HG03066 (cell line): ENCODE data around the gene MRPL48.
"Not testable (repeated sequence)": the region's sequence is repeated elsewhere in the genome, so short reads cannot be mapped to it uniquely, and the experiment has no call there.

Source experiments
- ATAC-seq: cut with Tn5 transposase; IDR thresholded peaks from one replicate; pipeline ENCODE4 v1.9.1; 2021; ENCODE audit warnings: low read depth; ENCODE audit not compliant: unreplicated experiment

Gene MRPL48

GRCh38 chr11:73833067-73833466 is 45.4 kb downstream of the MRPL48 start:
- no peak for ATAC-seq

DNA sequence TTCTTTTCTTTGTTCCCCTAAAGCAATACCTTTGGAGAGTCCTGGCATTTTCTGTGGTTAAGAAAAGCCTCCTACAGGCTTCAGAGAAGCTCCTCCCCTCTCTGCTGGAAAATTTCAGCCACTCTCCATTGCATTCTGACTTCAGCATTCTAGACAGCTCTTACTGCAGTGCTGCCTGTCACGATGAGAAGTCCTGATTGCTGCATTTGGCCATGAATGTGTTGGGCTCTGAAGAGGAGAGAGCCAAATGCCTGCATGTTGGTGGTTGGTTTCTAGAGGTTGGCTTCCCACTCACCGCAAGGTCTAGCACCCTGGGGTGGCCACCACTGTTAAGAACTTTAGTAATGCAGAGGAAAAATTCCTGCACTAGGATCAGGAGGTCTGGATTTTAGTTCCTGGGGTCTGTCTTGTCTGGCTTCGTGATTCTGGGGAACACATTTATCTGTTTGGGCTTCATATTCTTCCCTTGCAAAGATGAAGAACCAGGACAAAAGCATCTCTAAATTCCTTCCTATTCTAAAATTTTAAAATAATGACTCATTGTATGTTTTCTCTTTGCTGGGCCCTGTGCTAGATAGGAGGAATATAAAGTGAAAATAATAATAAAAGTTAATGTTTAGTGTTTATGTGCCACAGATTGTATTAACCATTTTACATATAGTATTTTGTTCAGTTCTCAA is 50.9 kb downstream of the MRPL48 start:
- no peak for ATAC-seq

DNA sequence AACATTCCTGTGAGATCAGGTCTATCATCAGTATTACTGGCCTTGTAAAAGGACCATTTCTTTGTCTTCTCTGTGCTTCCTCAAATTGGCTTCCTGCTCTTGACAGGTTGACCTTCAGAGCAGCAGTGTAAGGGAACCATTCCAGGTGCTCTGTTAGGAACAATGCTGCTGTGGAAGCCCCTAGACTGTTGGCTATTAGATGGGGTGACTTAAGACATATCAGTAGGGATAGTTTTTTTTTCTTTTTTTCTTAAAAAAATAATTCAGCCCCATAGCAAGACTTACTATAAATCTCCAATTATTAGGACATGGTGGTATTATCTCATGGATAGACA is 51.4 kb downstream of the MRPL48 start:
- no peak for ATAC-seq

- ATAC-seq, result no peak
These were observed 63.5 kb downstream of the MRPL48 start for GRCh38 chr11:73851046-73851764.

DNA sequence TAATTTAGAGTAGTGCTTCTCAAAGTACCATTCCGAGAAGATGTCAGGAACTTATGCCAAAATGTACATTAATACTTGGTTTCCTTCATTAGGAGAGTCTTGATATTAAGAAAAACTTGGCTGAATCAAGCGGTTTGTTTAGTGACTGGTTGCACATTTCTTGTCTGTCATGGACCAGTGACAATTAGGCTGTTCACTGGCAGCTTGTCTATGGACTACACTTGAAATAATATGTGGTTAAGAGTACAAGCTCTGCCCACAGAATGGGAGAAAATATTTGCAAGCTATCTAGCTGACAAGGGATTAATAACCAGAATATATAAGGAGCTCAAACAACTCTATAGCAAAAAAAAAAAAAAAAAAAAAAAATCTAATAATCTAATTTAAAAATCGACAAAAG is 64.4 kb downstream of the MRPL48 start:
- no peak for ATAC-seq

- ATAC-seq, result no peak
These were observed 67.0 kb downstream of the MRPL48 start for GRCh38 chr11:73854680-73855079.

DNA sequence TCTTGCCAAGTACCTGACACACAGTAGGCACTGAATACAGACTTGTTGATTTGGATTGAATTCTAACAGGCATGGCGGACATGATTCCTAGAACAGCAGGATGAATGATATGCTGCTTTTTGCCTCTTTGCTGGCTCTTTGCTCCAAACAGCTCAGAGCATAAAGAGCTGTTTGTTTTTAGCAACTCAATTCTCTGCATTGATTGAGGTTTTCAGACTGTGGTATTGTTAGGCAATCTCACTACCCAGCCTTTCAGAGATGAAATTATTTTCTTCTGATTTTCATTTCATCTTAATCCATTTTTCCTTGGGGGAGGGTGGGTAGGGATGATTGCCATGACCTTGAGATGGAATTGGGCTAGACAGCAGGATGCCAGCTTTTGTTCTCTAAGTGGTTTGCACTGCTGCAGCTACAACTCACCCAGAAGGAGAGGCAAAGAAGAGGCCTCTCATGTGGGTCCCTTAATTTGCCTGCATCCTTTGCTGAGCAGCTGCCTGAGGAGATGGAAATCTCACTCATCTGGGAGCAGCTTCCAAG is 68.4 kb downstream of the MRPL48 start:
- no peak for ATAC-seq

DNA sequence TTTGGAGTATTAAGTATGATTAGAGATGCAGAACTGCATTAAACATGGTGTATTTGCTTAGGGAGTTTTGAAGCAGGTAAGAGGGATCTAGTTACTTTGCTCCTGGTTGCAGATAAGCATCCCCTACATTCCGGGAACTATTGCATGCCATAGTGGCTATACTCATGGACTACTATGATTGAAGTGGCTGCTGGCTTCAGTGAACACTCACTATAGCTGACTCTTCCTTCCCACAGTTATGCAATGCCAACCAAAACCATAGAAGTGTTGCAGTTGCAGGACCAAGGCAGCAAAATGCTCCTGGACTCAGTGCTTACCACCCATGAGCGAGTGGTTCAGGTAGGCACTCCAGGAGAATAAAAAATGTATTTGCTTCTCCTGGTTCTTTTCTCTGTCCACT is 72.0 kb downstream of the MRPL48 start:
- ATAC-seq, result no peak

DNA sequence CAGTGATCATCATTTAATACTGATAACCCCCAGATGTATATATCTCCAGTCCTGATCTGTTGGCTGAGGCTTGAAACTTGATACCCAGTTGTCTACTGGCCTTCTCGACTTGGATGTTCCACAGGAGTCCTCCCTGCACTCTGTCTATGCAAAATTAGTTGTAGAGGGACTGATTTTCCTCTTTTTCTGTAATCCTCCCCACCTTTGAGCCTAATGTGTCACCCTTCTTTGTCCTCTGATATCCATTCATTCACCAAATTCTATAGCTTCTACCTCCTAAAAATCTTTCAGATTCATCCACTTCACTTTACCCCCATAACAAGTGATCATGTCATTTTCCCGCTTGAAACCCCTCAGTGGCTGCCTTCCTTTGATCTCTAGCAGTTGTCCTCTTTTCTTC is 72.5 kb downstream of the MRPL48 start:
- ATAC-seq, result no peak

DNA sequence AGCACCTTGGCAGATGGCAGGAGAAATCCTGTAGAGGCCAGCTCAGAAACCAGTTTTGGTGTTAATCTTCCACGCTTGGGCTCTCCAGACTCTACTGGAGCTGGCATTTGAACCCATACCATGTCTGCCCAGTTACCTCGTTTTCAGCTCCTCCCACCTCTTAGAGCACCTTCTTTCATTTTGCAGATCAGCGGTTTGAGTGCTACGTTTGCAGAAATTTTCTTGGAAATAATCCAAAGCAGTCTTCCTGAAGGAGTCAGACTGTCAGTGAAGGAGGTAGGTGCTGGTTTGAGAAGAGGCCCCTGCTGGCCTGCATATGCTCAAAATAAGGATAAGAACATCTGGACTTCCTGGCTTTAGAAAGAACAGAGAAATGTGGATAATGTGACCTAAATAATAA is 75.3 kb downstream of the MRPL48 start:
- ATAC-seq, result no peak

- ATAC-seq, result no peak
These were observed 78.5 kb downstream of the MRPL48 start for GRCh38 chr11:73866095-73866579.

GRCh38 chr11:73866586-73866996 is 78.9 kb downstream of the MRPL48 start:
- ATAC-seq, result no peak

DNA sequence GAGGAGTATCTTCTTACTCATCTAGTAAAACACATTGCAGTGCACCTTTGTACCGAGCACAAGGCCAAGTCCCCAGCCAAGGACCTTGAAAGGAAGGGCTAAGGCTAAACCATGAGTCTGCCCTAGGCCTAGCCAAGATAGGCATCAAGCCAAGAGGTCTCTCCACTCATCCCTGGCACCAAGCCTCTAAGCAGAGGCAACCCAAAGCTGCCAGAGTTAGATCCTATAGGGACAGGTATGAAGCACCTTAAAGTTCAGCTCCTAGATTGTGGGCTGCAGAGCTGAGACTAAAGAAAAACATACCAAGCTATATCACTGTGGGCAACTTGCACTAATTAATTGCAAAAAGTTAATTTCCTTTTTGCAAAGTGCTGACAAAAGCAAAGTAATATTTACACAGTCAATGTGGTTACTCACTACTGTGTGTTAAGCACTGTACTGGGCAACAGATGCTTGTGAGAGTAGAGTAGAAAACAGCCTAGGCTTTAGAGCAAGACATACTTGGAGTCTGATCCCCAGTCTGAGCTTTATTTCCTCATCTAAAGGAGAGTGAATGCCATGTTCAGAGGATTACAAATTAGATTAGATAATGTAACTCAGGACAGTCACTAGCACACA is 81.8 kb downstream of the MRPL48 start:
- ATAC-seq, result no peak

GRCh38 chr11:73870261-73870660 is 82.6 kb downstream of the MRPL48 start:
- ATAC-seq, result no peak

GRCh38 chr11:73872749-73873357 is 85.2 kb downstream of the MRPL48 start:
- ATAC-seq, result no peak

GRCh38 chr11:73875380-73875779 is 87.7 kb downstream of the MRPL48 start:
- no peak for ATAC-seq

GRCh38 chr11:73875840-73876239 is 88.2 kb downstream of the MRPL48 start:
- no peak for ATAC-seq

DNA sequence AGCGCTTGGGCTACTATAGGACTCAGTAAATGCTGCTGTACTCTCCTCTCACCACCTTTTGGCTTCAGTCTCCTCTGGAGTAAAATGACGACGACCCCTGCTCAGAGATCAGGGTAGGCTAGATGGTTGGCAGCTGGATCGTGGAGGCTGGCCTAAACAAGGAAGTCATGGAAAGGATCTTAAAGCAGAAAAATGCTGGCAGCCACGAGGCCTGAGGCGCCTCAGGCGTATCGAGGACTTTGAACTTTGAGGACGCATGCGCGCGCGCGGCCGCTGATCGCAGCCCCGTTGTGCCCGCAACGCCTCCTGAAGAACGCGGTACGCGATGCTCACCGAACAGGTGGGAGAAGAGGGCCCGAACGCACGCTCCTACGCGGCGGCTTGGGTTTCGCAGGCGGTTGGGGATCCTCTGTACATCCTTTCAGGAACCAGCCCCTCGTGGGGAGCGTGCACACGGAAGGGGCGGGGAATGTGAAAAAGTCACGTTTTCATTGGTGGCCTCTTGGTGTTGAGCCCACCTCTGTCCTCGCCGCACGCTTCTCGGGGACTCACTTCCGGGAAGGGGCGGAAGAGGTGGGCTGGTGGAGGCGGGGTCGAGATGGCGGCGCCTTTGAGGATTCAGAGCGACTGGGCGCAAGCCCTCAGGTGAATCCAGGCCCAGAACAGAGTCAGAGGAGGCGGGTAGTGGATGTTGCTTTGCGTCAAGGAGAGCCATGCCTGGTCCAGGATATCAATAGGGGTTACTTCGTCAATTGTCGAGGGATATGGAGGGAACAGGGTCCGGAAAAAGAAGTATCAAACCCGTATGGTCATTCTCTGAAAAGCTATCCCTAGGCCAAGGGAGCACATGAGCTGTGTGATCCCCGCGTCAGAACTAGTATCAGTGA is 89.0 kb downstream of the MRPL48 start, which contains the start of the genes COA4 and PAAF1:
Gene COA4, minus strand, starts transcription at position 423 of the 887 bp plus-strand sequence. CDS start 3,468 bp downstream, outside the sequence.
Gene PAAF1, plus strand, starts transcription at position 576 of the 887 bp plus-strand sequence. Its CDS starts 23 bp downstream, at position 599.
- peak; percentile 98 for ATAC-seq

DNA sequence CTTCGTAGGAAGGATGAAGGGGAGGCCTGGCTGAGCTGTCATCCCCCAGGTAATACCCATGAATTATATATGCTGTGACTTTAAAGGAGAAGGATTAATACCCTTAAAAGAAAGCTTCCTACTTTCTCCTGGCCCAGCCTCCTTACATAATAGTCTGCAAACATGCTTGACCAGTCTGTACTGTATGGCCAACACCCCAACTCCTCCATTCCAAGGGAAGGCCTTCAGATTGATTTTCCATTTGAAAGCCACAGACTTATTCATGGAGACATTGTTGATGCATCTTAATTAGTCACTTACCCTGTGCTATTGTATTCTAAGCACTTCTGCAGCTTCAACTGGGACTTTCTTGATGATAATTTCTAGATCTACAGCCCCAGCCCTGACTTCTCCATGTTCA is 91.1 kb downstream of the MRPL48 start:
- no peak for ATAC-seq

GRCh38 chr11:73880449-73880848 is 92.8 kb downstream of the MRPL48 start:
- not testable (repeated sequence) for ATAC-seq
